Activated CD4-positive, alpha-beta T cell treated with anti-CD3 and anti-CD28 coated beads for 1 hour (primary cell): ENCODE data around the gene NTRK1.
A peak's percentile ranks its signal among the peaks of the same experiment; 100 is the strongest.
"Not testable (repeated sequence)": the region's sequence is repeated elsewhere in the genome, so short reads cannot be mapped to it uniquely, and the experiment has no call there.

ENCODE experiments used
- DNase-seq: peaks from one replicate; pipeline ENCODE4 v3.0.0-alpha.2; 2020

NTRK1 gene

DNA sequence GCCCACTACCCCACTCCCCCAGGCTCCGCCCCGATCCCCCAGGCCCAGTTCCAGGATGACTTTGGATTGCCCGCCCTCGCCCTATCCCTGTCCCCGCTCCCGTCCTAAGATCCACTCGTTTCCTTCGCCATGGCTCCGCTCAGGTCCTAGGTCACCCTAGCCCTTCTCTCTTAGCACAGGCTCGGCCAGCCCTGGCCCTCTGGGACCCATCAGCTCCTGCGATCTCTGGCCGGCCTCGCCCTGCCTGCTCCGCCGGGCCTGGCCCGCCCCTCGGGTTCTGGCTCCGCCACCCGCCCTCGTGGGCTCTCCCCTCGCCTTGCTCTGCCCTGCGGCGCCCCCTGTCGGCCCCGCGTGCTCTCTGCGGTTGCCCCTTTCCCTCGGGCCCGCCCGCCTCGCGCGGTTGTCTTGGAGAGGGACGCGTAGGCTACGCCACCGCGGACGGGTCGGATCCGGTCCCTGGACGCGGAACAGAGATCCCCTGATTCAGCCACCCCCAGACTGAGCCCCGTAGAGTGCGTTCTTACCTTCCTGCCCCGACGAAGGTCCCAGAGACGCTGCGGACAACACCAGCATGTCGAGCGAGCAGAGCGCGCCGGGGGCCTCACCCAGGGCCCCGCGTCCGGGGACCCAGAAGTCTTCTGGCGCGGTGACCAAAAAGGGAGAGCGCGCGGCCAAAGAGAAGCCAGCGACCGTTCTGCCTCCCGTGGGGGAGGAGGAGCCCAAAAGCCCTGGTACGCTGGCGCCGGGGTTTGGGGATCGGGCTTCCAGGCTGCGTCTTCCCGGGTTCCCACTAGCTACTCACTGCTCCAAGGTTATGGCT, 59.8 kb downstream of the NTRK1 start, which contains the start of gene LRRC71:
Gene LRRC71, plus strand, starts transcription at position 400 of the 820 bp plus-strand sequence. Its CDS starts 172 bp downstream, at position 572.
- peak; percentile 43 for DNase-seq

DNA sequence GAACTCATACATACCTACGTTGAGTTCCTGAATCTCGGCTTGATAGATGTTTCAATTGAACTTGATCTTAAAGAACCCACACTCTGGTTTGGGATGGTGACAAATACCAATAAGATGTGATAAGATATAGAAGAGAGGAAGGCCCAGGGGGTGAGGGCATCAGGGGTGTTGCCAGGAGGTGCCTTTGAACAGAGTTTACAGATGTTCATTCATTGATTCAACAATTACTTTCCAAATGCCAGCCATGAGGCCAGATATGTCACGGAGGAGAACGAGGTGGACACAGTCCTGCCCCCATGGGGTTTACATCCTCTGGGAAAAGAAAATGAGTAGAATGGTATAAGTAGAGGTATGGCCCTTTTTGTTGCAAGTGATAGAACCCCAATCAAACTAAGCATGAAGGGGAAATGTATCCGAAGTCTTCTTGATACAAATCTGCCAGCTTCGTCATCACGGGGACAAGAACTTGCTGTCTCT, 60.4 kb downstream of the NTRK1 start:
- no peak for DNase-seq

DNA sequence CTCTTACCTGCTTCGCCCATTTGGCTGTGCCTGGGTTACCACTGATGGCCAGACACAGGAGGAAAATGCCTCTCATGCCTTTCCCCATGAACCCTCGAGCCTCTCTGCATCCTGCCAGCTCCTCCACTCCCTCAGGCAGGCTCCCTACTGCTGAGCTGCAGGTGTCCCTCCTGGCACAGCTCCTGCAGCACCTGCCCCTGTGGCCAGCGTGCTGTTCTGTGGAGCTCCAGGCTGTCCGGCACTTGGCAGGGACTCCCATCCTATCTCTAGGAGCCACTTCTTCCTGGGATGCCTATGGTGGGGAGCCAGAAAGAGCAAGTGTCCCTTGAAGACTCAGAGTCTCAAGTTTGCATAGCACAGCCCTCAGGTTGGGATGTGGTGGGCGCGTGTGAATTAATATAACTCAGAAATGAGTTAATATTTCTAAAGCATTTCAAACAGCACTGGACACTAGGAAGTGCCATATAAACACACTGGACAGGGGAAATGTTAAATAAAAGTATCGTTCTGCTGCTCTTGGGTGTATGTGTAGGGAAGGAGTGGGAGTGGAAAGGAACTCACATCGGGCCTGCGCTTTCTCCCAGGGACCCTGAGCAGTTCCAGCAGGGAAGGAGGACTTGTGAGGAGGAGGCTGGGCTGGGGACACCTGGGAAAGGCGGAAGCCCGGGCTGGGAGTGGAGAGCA, 62.5 kb downstream of the NTRK1 start:
- DNase-seq: no peak

DNA sequence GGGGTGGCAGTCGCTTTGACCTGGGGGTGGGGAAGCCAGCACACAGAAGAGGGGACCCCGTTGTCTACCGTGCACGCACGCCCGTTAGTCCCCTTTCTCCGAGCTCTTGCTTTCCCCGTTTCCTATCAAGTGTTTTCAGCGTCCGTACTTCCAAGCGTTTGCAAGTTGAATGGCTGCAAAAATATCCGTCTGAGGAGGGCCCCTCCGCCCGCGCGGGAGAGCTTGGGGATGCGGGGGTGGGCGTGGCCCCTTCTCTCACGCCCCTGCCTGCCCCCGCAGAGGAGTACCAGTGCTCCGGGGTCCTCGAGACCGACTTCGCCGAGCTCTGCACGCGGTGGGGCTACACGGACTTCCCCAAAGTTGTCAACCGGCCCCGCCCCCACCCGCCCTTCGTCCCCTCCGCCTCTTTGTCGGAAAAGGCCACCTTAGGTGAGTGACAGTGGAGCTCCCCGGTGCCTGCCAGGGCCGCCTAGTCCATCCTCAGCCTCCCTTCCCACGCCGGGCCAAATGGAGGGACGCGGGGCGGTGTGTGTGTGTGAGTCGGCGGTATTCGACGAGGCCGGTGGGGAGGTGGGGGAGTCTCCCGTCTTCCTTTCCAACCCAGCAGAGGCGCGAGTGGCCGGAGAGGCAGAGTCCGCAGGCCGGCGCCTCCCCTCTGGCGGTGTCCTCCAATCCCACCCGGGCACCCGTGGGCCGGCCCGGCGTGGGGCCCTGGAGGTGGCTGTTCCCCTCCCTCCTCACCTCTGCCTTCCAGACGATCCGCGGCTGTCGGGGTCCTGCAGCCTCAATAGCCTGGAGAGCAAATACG, 63.2 kb downstream of the NTRK1 start:
- DNase-seq: no peak

DNA sequence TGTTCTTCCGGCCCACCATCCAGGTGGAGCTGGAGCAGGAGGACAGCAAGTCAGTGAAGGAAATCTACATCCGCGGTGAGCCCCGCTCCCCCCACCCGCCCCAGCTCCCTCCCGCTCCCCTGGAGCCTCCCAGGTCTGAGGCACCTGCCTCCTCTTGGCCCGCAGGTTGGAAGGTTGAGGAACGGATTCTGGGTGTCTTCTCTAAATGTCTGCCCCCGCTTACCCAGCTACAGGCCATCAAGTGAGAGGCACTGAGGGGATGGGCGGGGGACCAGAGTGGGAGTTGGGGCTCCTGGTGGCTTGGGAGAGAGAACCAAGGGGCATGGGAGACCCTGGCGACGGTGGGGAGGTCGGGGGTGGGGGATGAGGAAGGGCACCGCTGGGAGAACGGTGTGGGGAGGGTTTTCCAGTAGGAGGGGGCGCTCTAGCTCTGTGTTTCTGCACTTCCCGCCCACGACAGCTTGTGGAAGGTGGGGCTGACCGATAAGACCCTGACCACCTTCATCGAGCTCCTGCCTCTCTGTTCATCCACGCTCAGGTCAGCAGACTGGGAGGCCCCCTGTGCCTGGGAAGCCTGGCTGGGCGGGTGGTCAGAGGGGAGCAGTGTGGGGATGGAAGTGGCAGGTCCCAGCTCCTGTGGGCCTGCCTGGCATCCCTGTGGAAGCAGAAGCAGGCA, 64.0 kb downstream of the NTRK1 start:
- DNase-seq: no peak

DNA sequence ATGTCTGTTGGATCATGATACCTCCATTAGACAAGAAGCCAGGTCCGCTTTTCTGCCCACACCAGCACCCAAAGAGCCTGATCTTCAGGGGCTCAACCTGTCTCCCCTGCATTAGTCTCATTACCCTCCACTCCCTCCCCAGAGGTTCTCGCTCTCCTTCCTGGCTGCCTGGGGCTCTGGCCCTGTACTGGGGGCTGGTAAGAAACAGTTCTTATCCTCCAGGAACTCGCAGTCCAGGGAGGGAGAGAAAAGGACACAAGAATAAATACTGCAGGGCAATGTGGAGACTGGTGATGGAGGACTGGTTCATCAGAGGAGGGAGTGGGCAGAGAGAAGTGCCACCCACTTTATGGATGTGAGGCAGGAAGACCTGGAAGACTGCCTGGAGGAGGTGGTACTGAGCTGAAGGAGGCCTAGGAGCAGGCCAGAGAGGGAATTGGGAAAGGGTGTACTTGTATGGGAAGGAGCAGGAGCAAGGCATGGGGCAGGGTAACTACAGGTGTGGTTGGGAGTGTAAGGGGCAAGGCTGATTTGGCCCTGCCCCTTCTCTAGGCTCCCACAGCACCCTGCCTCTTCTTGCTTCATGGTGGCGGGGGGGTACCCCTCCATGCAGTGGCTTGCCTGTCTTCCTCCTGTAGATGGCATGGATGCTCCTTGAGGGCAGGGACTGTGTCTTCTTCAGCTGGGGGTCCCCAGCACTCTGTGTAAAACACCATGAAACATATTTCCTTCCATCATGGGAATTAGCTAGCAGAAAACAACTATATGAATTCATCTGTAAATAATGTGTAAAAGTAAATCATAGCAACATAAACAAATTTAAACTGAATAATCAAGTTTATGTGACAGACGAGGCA, 64.7 kb downstream of the NTRK1 start:
- no peak for DNase-seq

DNA sequence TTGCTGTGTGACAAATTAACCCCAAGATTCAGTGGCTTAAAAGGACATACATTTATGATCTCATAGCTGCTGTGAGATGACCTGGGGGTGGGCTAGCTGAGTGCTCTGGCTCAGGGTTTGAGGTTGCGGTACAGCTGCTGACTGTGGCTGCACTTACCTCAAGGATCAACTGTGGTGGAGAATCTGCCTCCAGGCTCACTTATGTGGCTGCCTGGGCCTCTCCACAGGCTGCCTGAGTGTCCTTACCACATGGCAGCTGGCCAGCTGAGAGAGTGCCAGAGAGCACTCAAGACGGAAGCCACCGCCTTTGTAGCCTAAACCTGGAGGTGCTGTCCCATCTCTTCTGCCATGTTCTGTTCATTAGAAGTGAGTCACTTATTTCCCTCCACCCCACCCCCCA, 65.5 kb downstream of the NTRK1 start:
- DNase-seq: no peak

DNA sequence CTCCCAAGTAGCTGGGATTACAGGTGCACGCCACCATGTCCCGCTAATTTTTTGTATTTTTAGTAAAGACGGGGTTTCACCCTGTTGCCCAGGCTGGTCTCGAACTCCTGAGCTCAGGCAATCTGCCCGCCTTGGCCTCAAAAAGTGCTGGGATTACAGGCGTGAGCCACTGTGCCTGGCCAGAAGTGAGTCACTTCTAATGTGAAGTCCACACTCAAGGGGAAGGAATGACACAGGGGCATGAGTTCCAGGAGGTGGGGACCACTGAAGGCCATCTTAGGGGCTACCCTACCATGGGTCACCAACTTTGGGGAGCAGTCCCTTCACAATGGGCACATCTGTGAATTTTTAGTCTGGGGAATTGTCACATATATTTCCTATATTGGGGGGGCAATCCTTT, 66.0 kb downstream of the NTRK1 start:
- DNase-seq: not testable (repeated sequence)

DNA sequence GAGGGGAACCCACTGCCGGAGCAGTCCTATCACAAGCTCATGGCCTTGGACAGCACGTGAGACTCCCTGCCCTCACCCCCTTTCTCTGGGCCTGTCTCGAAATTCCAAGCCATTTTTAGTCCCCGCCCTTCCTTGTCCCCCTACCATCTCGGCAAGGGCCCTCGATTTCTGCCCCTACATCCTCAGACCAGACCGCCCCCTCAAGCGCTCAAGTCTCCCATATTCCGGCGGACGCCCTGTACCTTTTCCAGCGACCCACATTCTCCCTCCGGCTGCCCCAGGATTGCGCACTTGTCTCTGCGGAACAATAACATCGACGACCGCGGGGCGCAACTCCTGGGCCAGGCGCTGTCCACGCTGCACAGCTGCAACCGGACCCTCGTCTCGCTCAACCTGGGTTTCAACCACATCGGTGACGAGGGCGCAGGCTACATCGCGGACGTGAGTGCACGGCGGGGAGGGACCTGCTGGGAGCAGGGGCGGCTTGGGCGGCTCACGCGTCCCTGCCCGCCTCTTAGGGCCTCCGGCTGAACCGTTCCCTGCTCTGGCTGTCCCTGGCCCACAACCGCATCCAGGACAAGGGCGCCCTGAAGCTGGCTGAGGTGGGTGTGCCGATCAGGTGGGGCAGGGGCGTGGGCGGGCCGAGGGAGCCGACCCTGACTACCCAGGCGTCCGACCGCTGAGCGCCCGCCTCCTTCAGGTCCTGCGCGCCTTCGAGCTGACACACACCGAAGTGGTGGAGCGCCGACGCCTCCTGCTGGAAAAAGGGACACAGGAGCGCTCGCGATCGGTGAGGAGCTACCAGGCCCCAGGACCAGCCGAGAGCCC, 66.8 kb downstream of the NTRK1 start:
- peak; percentile 50 for DNase-seq

DNA sequence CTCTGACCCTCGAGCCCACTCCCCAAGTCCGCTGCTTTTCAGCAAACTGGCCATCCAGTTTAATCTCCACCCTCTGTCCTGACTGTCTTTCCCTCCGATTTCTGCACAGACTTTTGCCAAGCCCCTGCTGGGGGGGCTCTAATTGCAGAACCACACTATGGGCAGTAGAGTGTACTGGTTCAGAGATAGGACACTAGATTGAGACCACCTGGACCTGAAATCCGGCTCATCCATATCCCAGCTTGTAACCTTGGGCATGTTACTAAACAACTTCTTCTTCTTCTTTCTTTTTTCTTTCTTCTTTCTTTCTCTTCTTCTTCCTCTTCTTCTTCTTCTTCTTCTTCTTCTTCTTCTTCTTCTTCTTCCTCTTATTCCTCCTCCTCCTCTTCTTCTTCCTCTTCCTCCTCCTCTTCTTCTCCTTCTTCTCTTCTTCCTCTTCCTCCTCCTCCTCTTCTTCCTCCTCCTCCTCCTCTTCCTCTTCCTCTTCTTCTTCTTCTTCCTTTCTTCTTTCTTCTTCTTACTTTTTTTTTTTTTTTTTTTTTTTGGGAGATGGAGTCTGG, 67.5 kb downstream of the NTRK1 start:
- DNase-seq: no peak

DNA sequence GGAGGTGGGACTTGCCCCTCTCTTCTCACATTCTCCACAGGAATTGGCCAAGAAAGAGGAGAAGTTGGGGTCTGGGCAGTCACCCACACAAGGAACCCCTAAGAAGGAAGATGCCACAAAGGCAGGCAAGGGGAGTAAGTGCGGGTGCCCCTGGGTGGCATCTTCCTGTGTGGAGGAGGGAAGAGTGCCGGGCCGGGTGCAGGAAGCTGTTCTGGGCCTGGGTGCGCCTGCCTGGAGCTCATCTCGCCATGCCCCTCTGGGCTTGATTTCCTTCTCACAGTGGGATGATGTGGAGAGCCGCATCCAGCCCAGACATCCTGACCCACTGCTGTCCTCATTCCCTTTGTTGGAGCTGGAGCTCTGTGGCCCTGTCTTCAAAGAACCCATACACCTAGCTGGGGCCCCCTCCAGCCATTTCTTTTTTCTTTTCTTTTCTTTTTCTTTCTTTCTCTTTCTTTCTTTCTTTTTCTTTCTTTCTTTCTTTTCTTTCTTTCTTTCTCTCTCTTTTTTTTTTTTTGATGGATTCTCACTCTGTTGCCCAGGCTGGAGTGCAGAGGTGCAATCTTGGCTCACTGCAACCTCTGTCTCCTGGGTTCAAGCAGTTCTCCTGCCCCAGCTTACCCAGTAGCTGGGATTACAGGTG, 69.1 kb downstream of the NTRK1 start:
- no peak for DNase-seq

DNA sequence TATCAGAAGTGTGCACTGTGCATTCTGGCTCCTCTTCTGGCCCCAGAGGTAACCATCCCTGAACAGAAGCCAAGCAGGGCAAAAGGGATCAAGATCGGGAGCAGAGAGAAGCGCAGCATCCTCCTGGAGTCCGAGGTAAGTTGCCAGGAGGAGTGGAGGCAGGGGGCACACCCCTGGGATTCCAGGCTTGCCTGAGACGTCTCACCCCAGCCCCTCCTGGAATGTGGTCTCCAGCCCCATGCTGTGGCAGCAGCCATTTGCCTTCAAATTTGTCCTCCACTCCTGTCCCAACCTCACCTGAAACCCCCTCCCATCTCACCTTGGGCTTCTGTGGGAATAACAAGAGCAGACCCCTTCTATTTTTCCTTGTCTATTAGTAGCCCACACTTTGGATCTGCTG, 69.8 kb downstream of the NTRK1 start:
- DNase-seq: no peak
